Hepatocyte (in vitro differentiated cells): ENCODE data around the gene YOD1. TPM values are rescaled to one million over a fixed set of nuclear protein-coding genes. Genes with fewer than 3 reads are reported as not detected.

Experiments
- DNase-seq: peaks from one replicate; pipeline ENCODE4 v3.0.0-alpha.2; 2016; ENCODE audit warnings: low spot score
- H2AFZ ChIP-seq: fragments of 200-600 bp; sonication (generic); 2 replicates; pipeline ENCODE4 v1.6.0; 2016; ENCODE audit warnings: antibody characterized with exemption, mild to moderate bottlenecking
- H3K27ac ChIP-seq: fragments of 200-600 bp; sonication (generic); 2 replicates; pipeline ENCODE4 v1.5.1; 2016; ENCODE audit warnings: mild to moderate bottlenecking
- H3K27me3 ChIP-seq: fragments of 200-600 bp; sonication (generic); 2 replicates; pipeline ENCODE4 v1.6.1; 2016
- H3K36me3 ChIP-seq: fragments of 200-600 bp; sonication (generic); replicated peaks from 2 replicates; pipeline ENCODE4 v1.5.1; 2016; ENCODE audit warnings: low read depth; ENCODE audit not compliant: insufficient read depth
- H3K4me1 ChIP-seq: fragments of 200-600 bp; sonication (generic); 2 replicates; pipeline ENCODE4 v1.5.1; 2016; ENCODE audit warnings: mild to moderate bottlenecking, moderate library complexity; ENCODE audit not compliant: insufficient read depth
- H3K4me2 ChIP-seq: fragments of 200-600 bp; sonication (generic); 2 replicates; pipeline ENCODE4 v1.6.0; 2016
- H3K4me3 ChIP-seq: fragments of 200-600 bp; sonication (generic); 2 replicates; pipeline ENCODE4 v1.5.1; 2016; ENCODE audit warnings: mild to moderate bottlenecking
- H3K79me2 ChIP-seq: fragments of 200-600 bp; sonication (generic); 2 replicates; pipeline ENCODE4 v1.6.0; 2017; ENCODE audit warnings: mild to moderate bottlenecking
- H3K9me2 ChIP-seq: fragments of 200-600 bp; sonication (generic); replicated peaks from 2 replicates; pipeline ENCODE4 v1.6.0; 2017; ENCODE audit warnings: mild to moderate bottlenecking; ENCODE audit not compliant: insufficient read depth
- H3K9me3 ChIP-seq: fragments of 200-600 bp; sonication (generic); 2 replicates; pipeline ENCODE4 v1.5.1; 2016; ENCODE audit warnings: low read depth, mild to moderate bottlenecking
- H4K20me1 ChIP-seq: fragments of 200-600 bp; sonication (generic); 2 replicates; pipeline ENCODE4 v1.6.0; 2016; ENCODE audit warnings: mild to moderate bottlenecking; ENCODE audit not compliant: insufficient read depth, poor library complexity, severe bottlenecking
- CTCF ChIP-seq: fragments of 200-600 bp; sonication (generic); IDR thresholded peaks from 2 replicates; pipeline ENCODE4 v1.5.1; 2016; ENCODE audit warnings: antibody characterized with exemption, mild to moderate bottlenecking; ENCODE audit not compliant: poor library complexity
- EZH2 ChIP-seq: fragments of 200-600 bp; sonication (generic); IDR thresholded peaks from 2 replicates; pipeline ENCODE4 v1.6.1; 2016; ENCODE audit warnings: antibody characterized with exemption, mild to moderate bottlenecking, borderline replicate concordance
- EZH2phosphoT487 ChIP-seq: fragments of 200-600 bp; sonication (generic); IDR thresholded peaks from one replicate; pipeline ENCODE4 v1.6.1; 2018; ENCODE audit warnings: antibody characterized with exemption, mild to moderate bottlenecking, low read depth, moderate library complexity; ENCODE audit not compliant: unreplicated experiment, severe bottlenecking
- WGBS: methylation state at CpG from one replicate; pipeline ENCODE4 v1.1.6; 2016; ENCODE audit warnings: low lambda C conversion rate; ENCODE audit errors: missing lambda C conversion rate; 5-methylcytosine and 5-hydroxymethylcytosine counted together
- polyA plus RNA-seq: library from polyadenylated mRNA; unstranded; fragments of >200 nt; fragmentation: Nextera tagmentation; extraction: Ambion mirVana; gene quantifications from 2 replicates; pipeline ENCODE4 v1.2.1, GENCODE V29; 2016
- total RNA-seq: library from RNA; depleted of rRNA; stranded (reverse); fragments of >200 nt; gene quantifications from 2 replicates; pipeline ENCODE4 v1.2.3, GENCODE V29; 2014

YOD1 gene
- total and polyA plus RNA-seq, 2 experiments from 2014 or later: 4.5 to 25.7 TPM

GRCh38 chr1:207029701-207030521 lies 21.1 kb downstream of the YOD1 start:
- no peaks in the 10 kb centered on the region for H4K20me1 ChIP-seq
- TF ChIP-seq EZH2 (no peak), EZH2phosphoT487 (no peak)

GRCh38 chr1:207028884-207029650 lies 21.9 kb downstream of the YOD1 start:
- Histone ChIP-seq H3K27me3 (no peaks in the 10 kb centered on the region), H3K4me2 (peak overlapping the region; percentile 77), H3K79me2 (peaks cover 22% of the 10 kb centered on the region), H3K36me3 (no peaks in the 10 kb centered on the region), H3K9me3 (no peaks in the 10 kb centered on the region), H3K4me3 (no peak overlapping the region), H3K9me2 (no peaks in the 10 kb centered on the region), H2AFZ (no peak overlapping the region), H3K27ac (peak overlapping the region; percentile 100), H3K4me1 (peaks cover 58% of the 10 kb centered on the region), H4K20me1 (no peaks in the 10 kb centered on the region)
- WGBS: 79% methylated on average over 2 of the region's 2 CpGs
- TF ChIP-seq CTCF (no peak), EZH2 (no peak), EZH2phosphoT487 (no peak)
- DNase-seq: no peak

More at GRCh38 chr1:207029701-207030521, 21.1 kb downstream of the YOD1 start:
- Histone ChIP-seq H2AFZ (no peak overlapping the region), H3K79me2 (peaks cover 22% of the 10 kb centered on the region), H3K4me2 (peak overlapping the region; percentile 77), H3K4me1 (peaks cover 52% of the 10 kb centered on the region), H3K27ac (peak overlapping the region; percentile 100), H3K27me3 (no peaks in the 10 kb centered on the region), H3K4me3 (no peak overlapping the region), H3K9me3 (no peaks in the 10 kb centered on the region), H3K9me2 (no peaks in the 10 kb centered on the region), H3K36me3 (no peaks in the 10 kb centered on the region)
- 53% methylated on average over 5 of the region's 5 CpGs for WGBS
- no peak for DNase-seq

GRCh38 chr1:207027921-207028320 lies 23.1 kb downstream of the YOD1 start:
- WGBS: 64% methylated on average over 1 of the region's 1 CpG
- Histone ChIP-seq H3K4me1 (peaks cover 54% of the 10 kb centered on the region), H3K4me3 (no peak overlapping the region), H3K27me3 (no peaks in the 10 kb centered on the region), H3K36me3 (no peaks in the 10 kb centered on the region), H3K4me2 (peak overlapping the region; percentile 77), H3K9me3 (no peaks in the 10 kb centered on the region), H3K9me2 (no peaks in the 10 kb centered on the region), H2AFZ (no peak overlapping the region), H4K20me1 (no peaks in the 10 kb centered on the region), H3K79me2 (peaks cover 22% of the 10 kb centered on the region), H3K27ac (peak overlapping the region; percentile 100)
- no peak for DNase-seq
- TF ChIP-seq CTCF: no peak
- no peak for TF ChIP-seq EZH2phosphoT487
- no peak for TF ChIP-seq EZH2
